Body of pancreas (tissue), 4 donors: ENCODE results near the gene GMDS.

Source experiments
- POLR2A ChIP-seq, 3 donors: fragments of 450-650 bp; IDR thresholded peaks; one replicate each; pipeline ENCODE4 v1.6.1; 2016; ENCODE audit warnings: antibody characterized with exemption in 3 of 3, mild to moderate bottlenecking in 2 of 3
- TF ChIP-seq, protein P1 (sequence below), 7 experiments: fragments of 450-650 bp in 4 of 7; fragments of 200-600 bp in 3 of 7; sonication (generic) in 3 of 7; IDR thresholded peaks; one replicate each; pipeline ENCODE4 v1.5.1; 2016 to 2019; ENCODE audit warnings: antibody characterized with exemption in 7 of 7

DNA sequence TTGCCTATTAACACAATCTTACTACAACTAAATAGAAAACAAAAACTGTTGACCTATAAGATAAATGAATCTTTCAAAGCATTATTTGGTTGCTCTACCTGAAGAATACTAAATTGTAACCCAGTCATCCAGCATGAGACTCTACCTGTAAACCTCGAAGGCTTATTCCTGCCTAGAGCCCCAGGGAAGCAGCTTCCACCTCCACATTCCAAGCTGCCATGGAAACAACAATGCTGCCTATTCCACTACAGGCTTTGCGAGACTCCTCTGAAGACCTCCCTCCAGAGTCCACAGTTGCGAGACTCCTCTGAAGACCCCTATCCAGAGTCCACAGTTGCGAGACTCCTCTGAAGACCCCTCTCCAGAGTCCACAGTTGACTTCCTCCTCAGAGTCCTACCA, 15.7 kb downstream of the GMDS start:
- TF ChIP-seq, protein P1, sequence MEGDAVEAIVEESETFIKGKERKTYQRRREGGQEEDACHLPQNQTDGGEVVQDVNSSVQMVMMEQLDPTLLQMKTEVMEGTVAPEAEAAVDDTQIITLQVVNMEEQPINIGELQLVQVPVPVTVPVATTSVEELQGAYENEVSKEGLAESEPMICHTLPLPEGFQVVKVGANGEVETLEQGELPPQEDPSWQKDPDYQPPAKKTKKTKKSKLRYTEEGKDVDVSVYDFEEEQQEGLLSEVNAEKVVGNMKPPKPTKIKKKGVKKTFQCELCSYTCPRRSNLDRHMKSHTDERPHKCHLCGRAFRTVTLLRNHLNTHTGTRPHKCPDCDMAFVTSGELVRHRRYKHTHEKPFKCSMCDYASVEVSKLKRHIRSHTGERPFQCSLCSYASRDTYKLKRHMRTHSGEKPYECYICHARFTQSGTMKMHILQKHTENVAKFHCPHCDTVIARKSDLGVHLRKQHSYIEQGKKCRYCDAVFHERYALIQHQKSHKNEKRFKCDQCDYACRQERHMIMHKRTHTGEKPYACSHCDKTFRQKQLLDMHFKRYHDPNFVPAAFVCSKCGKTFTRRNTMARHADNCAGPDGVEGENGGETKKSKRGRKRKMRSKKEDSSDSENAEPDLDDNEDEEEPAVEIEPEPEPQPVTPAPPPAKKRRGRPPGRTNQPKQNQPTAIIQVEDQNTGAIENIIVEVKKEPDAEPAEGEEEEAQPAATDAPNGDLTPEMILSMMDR (IDR thresholded peaks at IDR 0.05): no peak
- no peak for TF ChIP-seq POLR2A (IDR thresholded peaks at IDR 0.05)
